Thyroid gland (tissue), 4 donors: ENCODE results near the gene HHIPL1.

Experiments used
- POLR2A ChIP-seq, 2 donors: fragments of 450-650 bp; IDR thresholded peaks; one replicate each; pipeline ENCODE4 v1.6.1; 2017; ENCODE audit warnings: antibody characterized with exemption in 2 of 2, mild to moderate bottlenecking in 2 of 2, moderate library complexity in 1 of 2
- TF ChIP-seq, protein P1 (sequence below), 6 experiments: fragments of 200-600 bp in 3 of 6; fragments of 450-650 bp in 3 of 6; sonication (generic) in 3 of 6; IDR thresholded peaks; one replicate each; pipeline ENCODE4 v1.5.1; 2016 to 2019; ENCODE audit warnings: antibody characterized with exemption in 6 of 6, mild to moderate bottlenecking in 2 of 6, inconsistent platforms in 1 of 6, moderate library complexity in 1 of 6

GRCh38 chr14:99663386-99664057, 18.6 kb downstream of the HHIPL1 start:
- TF ChIP-seq, protein P1, sequence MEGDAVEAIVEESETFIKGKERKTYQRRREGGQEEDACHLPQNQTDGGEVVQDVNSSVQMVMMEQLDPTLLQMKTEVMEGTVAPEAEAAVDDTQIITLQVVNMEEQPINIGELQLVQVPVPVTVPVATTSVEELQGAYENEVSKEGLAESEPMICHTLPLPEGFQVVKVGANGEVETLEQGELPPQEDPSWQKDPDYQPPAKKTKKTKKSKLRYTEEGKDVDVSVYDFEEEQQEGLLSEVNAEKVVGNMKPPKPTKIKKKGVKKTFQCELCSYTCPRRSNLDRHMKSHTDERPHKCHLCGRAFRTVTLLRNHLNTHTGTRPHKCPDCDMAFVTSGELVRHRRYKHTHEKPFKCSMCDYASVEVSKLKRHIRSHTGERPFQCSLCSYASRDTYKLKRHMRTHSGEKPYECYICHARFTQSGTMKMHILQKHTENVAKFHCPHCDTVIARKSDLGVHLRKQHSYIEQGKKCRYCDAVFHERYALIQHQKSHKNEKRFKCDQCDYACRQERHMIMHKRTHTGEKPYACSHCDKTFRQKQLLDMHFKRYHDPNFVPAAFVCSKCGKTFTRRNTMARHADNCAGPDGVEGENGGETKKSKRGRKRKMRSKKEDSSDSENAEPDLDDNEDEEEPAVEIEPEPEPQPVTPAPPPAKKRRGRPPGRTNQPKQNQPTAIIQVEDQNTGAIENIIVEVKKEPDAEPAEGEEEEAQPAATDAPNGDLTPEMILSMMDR (IDR thresholded peaks at IDR 0.05) = no peak
- no peak for TF ChIP-seq POLR2A (IDR thresholded peaks at IDR 0.05)
